Immature natural killer cell (primary cell): ENCODE results near the gene DDIT3. TPM values are rescaled to one million over a fixed set of nuclear protein-coding genes. Genes with fewer than 3 reads are reported as not detected.

Source experiments
- DNase-seq, 3 donors: peaks; one replicate each; pipeline ENCODE4 v3.0.0; 2022; ENCODE audit warnings: mixed read lengths in 1 of 3
- H3K27ac Mint-ChIP-seq, 6 donors: one replicate each; pipeline ENCODE4 v1.8.0; 2020; ENCODE audit warnings: mixed read lengths in 6 of 6, mild to moderate bottlenecking in 5 of 6, inconsistent platforms in 4 of 6, moderate library complexity in 3 of 6
- H3K27me3 Mint-ChIP-seq, 3 donors: one replicate each; pipeline ENCODE4 v1.8.0; 2020 to 2021; ENCODE audit warnings: low read depth in 3 of 3, mild to moderate bottlenecking in 3 of 3, mixed read lengths in 3 of 3, moderate library complexity in 3 of 3, inconsistent platforms in 1 of 3
- H3K36me3 Mint-ChIP-seq, 3 donors: one replicate each; pipeline ENCODE4 v1.8.0; 2020; ENCODE audit warnings: mixed read lengths in 3 of 3, inconsistent platforms in 2 of 3, mild to moderate bottlenecking in 2 of 3
- H3K4me1 Mint-ChIP-seq, 2 donors: one replicate each; pipeline ENCODE4 v1.8.0; 2020; ENCODE audit warnings: inconsistent platforms in 2 of 2, mild to moderate bottlenecking in 2 of 2, mixed read lengths in 2 of 2, moderate library complexity in 1 of 2
- H3K4me3 Mint-ChIP-seq, 5 donors: one replicate each; pipeline ENCODE4 v1.8.0; 2020; ENCODE audit warnings: mild to moderate bottlenecking in 5 of 5, mixed read lengths in 5 of 5, inconsistent platforms in 3 of 5, moderate library complexity in 3 of 5
- H3K9me3 Mint-ChIP-seq, 6 donors: one replicate each; pipeline ENCODE4 v1.8.0; 2020; ENCODE audit warnings: mild to moderate bottlenecking in 6 of 6, mixed read lengths in 6 of 6, inconsistent platforms in 4 of 6, moderate library complexity in 3 of 6
- polyA plus RNA-seq, 3 donors: library from polyadenylated mRNA; unstranded; fragments of 300-500 nt; fragmentation: Illumina TruSeq; gene quantifications; one replicate each; pipeline ENCODE4 v1.2.3, GENCODE V29; 2021

Gene DDIT3
- polyA plus RNA-seq, 3 donors from 2014 or later = 22.8 to 38.8 (median 29.4) TPM

DNA sequence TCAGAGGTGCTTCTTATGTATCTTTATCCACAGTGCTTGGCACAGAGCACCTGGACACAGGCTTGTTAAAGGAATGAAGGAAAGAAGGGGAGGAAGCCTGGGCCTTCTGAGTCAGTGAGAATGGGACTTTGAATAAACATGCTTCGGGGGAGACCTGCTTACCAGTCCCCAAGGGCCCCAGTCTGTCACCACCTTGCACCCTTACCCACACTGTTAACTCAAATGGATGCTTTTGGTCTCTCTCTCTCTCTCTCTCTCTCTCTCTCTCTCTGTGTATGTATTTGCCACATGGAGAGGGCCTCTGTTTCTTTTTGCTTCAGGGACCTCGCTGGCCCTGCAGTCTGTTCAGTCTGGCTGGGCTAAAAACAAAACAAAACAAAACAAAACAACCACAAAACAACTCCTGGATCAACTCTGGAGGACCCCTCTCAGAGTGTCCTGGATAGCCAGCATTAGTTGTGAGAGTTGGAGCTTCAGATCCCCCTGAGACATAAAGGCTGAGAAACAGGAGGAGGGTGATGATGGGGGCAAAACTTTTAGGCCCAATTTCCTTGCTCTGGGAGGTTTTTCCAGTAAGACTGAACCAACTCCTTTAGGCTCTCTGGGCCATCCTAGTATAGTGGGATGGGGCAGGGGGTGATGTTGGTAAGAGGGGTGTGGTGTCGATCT is 31.5 kb upstream of the DDIT3 start:
- H3K27ac Mint-ChIP-seq = no peak overlapping the region
- no peaks in the 10 kb centered on the region for H3K36me3 Mint-ChIP-seq
- H3K4me3 Mint-ChIP-seq = peak overlapping the region in 1 of 5 donors; percentile 72
- peaks cover 4 to 12% (median 11%) of the 10 kb centered on the region in 3 donors for H3K27me3 Mint-ChIP-seq
- peaks cover 16 to 19% of the 10 kb centered on the region in 2 donors for H3K4me1 Mint-ChIP-seq
- peaks cover 0 to 2% (median 0%) of the 10 kb centered on the region in 6 donors for H3K9me3 Mint-ChIP-seq
- no peak for DNase-seq

DNA sequence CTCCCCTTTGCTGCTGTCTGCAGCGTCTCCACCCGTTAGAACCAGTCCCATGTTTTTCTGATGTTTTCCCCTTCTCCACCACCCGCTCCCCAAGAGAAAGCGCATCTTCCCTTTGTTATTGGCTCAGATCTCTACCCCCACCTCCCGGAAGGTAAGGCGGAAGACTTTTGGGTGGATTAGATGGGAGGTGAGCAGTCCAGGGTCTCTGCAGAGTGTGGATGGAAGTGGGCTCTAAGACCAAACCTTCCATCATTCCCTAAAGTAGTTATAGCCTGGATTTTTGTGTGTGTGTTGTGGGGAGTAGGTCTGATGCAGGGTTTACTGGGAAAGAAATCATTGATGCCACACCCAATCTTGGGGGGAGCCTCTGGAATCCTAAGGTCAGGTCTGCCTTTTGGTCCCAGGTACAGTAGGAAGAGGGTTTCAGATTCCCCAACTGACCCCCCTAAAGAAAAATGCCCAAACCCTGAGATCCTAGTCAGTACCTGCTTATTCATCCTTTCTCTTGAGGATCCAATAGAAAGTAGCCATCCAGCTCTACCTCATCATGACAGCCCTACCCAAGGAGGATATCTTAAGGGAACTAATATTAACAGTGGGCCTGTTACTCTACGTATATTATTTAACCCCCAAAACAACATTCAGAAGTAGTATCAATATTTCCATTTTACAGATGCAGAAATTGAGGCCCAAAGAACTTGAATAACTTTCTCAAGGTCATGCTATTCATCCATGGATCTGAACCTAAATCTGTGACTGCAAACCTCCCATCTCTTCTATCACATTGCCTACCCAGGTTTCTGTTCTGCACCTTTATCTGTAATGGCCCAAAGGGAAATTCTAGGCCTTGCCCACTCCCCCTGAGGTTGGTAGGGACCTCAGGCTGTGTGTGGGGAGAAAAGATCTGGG is 30.6 kb upstream of the DDIT3 start:
- DNase-seq = no peak
- Mint-ChIP-seq H3K27me3 (peaks cover 4 to 14% (median 9%) of the 10 kb centered on the region in 3 donors), H3K36me3 (no peaks in the 10 kb centered on the region), H3K27ac (no peak overlapping the region), H3K9me3 (peaks cover 0 to 2% (median 0%) of the 10 kb centered on the region in 6 donors), H3K4me1 (peaks cover 24 to 26% of the 10 kb centered on the region in 2 donors), H3K4me3 (peak overlapping the region in 4 of 5 donors; percentile 47 to 72 (median 59))

DNA sequence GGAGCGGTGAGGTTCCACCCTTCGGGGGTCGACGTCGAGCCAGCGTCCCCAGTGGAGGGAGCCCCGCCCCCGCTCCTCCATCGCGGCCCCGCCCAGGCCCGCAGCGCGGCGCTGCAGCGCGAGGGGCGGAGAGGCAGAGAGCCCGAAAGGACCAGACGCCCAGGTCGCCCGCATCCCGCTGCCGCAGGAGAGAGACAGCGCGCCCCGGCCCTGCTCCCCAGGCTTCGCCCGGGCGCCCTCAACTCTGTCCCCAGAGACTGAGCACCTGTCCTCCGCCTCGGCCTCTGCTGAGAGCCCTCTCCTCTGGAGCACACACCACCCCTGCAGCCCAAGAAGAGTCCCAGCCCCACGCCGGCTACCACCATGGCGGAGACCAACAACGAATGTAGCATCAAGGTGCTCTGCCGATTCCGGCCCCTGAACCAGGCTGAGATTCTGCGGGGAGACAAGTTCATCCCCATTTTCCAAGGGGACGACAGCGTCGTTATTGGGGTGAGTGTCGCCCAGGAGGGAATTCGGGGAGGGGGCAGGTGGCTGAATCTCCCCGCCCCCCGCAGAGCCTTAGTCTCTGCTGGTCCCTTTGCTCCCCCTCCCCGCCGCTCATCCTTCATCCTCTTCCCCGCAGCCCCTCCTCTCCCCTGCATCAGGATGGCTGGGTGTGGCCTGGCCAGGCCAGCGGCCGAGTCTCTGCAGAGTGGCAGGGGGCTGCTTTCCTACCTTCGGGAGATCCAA is 29.8 kb upstream of the DDIT3 start, which contains the start of gene KIF5A:
Gene KIF5A, plus strand, starts transcription at position 136 of the 732 bp plus-strand sequence. Its CDS starts 228 bp downstream, at position 364.
- Mint-ChIP-seq H3K27ac (no peak within 1 kb of the TSS), H3K9me3 (peaks cover 0 to 2% (median 0%) of the 10 kb centered on the region in 6 donors), H3K4me1 (peaks cover 32 to 33% of the 10 kb centered on the region in 2 donors), H3K4me3 (peak within 1 kb of the TSS; percentile 60 to 72 (median 65)), H3K36me3 (no peaks in the 10 kb centered on the region), H3K27me3 (peaks cover 4 to 14% (median 9%) of the 10 kb centered on the region in 3 donors)
- peak; percentile 20 to 48 (median 43) for DNase-seq

GRCh38 chr12:57549203-57549908 is 29.0 kb upstream of the DDIT3 start:
- peak overlapping the region; percentile 22 to 63 (median 56) for H3K4me3 Mint-ChIP-seq
- H3K27ac Mint-ChIP-seq = no peak overlapping the region
- peaks cover 38% of the 10 kb centered on the region in 2 donors for H3K4me1 Mint-ChIP-seq
- H3K27me3 Mint-ChIP-seq = peaks cover 4 to 14% (median 7%) of the 10 kb centered on the region in 3 donors
- no peaks in the 10 kb centered on the region for H3K36me3 Mint-ChIP-seq
- H3K9me3 Mint-ChIP-seq = peaks cover 0 to 2% (median 0%) of the 10 kb centered on the region in 6 donors
- DNase-seq = no peak

GRCh38 chr12:57548488-57548887 is 28.2 kb upstream of the DDIT3 start:
- peaks cover 0 to under 1% (median 0%) of the 10 kb centered on the region in 6 donors for H3K9me3 Mint-ChIP-seq
- no peaks in the 10 kb centered on the region for H3K36me3 Mint-ChIP-seq
- peaks cover 41 to 44% of the 10 kb centered on the region in 2 donors for H3K4me1 Mint-ChIP-seq
- peak overlapping the region in 3 of 5 donors; percentile 36 to 51 (median 40) for H3K4me3 Mint-ChIP-seq
- H3K27me3 Mint-ChIP-seq = peaks cover 4 to 14% (median 7%) of the 10 kb centered on the region in 3 donors
- no peak for DNase-seq
- no peak overlapping the region for H3K27ac Mint-ChIP-seq

DNA sequence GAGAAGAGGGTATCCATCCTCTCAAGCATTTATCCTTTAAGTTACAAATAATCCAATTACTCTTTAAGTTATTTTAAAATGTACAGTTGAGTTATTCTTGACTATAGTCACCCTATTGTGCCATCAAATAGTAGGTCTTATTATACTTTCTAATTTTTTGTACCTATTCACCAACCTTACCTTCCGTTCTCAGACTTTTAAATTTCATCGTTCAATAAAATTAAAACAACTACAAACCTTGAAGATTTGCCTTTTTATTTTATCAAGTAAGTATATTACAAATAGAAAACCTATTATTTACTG is 27.6 kb upstream of the DDIT3 start:
- Mint-ChIP-seq H3K4me3 (peak overlapping the region in 4 of 5 donors; percentile 90 to 100 (median 98)), H3K36me3 (no peaks in the 10 kb centered on the region), H3K27me3 (peaks cover 3 to 14% (median 4%) of the 10 kb centered on the region in 3 donors), H3K4me1 (peaks cover 43 to 48% of the 10 kb centered on the region in 2 donors), H3K9me3 (no peaks in the 10 kb centered on the region), H3K27ac (peak overlapping the region in 1 of 6 donors; percentile 85)
- DNase-seq = no peak

GRCh38 chr12:57547288-57548012 is 27.1 kb upstream of the DDIT3 start:
- peaks cover 45 to 48% of the 10 kb centered on the region in 2 donors for H3K4me1 Mint-ChIP-seq
- peaks cover 2 to 14% (median 2%) of the 10 kb centered on the region in 3 donors for H3K27me3 Mint-ChIP-seq
- H3K36me3 Mint-ChIP-seq = no peaks in the 10 kb centered on the region
- no peak for DNase-seq
- no peaks in the 10 kb centered on the region for H3K9me3 Mint-ChIP-seq
- peak overlapping the region; percentile 90 to 100 (median 98) for H3K4me3 Mint-ChIP-seq
- H3K27ac Mint-ChIP-seq = peak overlapping the region; percentile 70 to 100 (median 92)

DNA sequence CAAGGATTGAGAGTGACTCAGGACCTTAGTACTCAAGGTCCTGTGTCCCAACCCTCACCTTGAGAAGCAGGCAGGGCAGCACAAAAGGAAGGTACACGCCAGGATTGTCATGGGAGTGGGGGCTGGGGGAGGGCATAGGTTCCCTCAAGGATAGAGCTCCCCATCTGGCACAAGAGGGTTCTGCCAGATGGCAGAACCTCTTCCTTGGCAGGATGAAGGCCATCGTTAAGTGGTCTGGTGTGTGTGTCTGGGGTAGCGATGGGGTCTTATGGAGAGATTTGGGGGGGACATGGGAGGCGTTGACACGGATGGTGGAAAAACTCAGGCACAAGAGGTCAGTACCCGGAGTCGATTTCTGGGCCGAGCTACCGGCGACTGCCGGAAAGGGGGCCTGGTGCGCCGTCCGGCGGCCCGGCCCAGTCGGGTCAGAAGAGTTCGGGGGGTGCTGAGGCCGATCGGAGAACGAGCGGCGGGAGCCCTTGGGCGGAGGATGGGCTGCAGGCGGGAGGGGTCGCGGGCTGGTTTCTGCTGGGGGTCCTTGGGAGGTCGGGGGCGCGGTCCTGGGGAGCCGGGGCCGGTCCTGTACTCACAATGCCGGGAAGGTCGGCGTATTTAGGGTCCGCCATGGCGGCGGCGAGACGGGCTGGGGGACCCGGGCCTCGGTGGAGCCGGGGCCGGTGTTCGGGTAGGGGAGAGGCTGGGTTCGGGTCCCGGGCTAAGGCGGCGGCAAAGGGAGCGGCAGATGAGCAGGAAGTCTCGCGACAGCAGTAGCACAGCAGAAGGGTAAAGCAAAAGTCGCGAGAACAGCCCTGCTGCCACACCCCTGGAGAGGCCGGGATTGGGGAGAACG is 26.3 kb upstream of the DDIT3 start, which contains the start of gene DCTN2:
Gene DCTN2, minus strand, starts transcription at position 755 of the 850 bp plus-strand sequence. Its CDS starts 129 bp downstream, at position 626.
- peak within 1 kb of the TSS; percentile 90 to 100 (median 98) for H3K4me3 Mint-ChIP-seq
- no peaks in the 10 kb centered on the region for H3K36me3 Mint-ChIP-seq
- H3K27ac Mint-ChIP-seq = peak within 1 kb of the TSS; percentile 85 to 100 (median 94)
- H3K27me3 Mint-ChIP-seq = peaks cover 2 to 12% (median 2%) of the 10 kb centered on the region in 3 donors
- H3K4me1 Mint-ChIP-seq = peaks cover 45 to 48% of the 10 kb centered on the region in 2 donors
- H3K9me3 Mint-ChIP-seq = no peaks in the 10 kb centered on the region
- DNase-seq = peak; percentile 77 to 85 (median 81)

GRCh38 chr12:57545809-57546437 is 25.6 kb upstream of the DDIT3 start:
- H3K27me3 Mint-ChIP-seq = peaks cover 0 to 10% (median 2%) of the 10 kb centered on the region in 3 donors
- DNase-seq = no peak
- H3K4me1 Mint-ChIP-seq = peaks cover 45 to 48% of the 10 kb centered on the region in 2 donors
- H3K36me3 Mint-ChIP-seq = peaks cover 0 to 5% (median 0%) of the 10 kb centered on the region in 3 donors
- peak overlapping the region; percentile 90 to 100 (median 98) for H3K4me3 Mint-ChIP-seq
- H3K27ac Mint-ChIP-seq = peak overlapping the region; percentile 85 to 100 (median 94)
- H3K9me3 Mint-ChIP-seq = no peaks in the 10 kb centered on the region

- Mint-ChIP-seq H3K27me3 (peaks cover 0 to 2% (median 1%) of the 10 kb centered on the region in 3 donors), H3K36me3 (peaks cover 4 to 16% (median 6%) of the 10 kb centered on the region in 3 donors), H3K27ac (peak overlapping the region in 2 of 6 donors; percentile 40 to 44), H3K9me3 (no peaks in the 10 kb centered on the region), H3K4me3 (no peak overlapping the region), H3K4me1 (peaks cover 35 to 43% of the 10 kb centered on the region in 2 donors)
- DNase-seq = no peak
Observed at GRCh38 chr12:57543581-57543980, 23.3 kb upstream of the DDIT3 start.

DNA sequence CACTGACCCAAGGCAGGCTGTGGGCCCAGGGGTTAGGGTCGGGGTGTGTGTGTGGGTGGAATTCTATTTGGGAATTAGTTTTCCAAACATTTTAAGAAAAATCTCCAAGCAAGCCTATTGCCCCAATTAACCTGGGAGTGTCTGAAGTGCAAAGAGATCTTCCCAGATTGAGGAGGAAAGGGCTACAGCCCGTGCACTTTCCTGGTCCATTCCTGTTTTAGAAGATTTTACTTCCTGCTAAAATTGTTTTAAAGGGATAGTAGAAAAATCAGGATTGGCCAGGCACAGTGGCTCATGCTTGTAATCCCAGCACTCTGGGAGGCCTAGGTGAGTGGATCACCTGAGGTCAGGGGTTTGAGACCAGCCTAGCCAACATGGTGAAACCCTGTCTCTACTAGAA is 21.4 kb upstream of the DDIT3 start:
- Mint-ChIP-seq H3K9me3 (no peaks in the 10 kb centered on the region), H3K27ac (no peak overlapping the region), H3K27me3 (peaks cover 0 to 2% (median 2%) of the 10 kb centered on the region in 3 donors), H3K4me1 (peaks cover 26 to 32% of the 10 kb centered on the region in 2 donors), H3K4me3 (no peak overlapping the region), H3K36me3 (peaks cover 4 to 21% (median 6%) of the 10 kb centered on the region in 3 donors)
- no peak for DNase-seq
